HL-60 (cell line): Measurements from ENCODE around the gene SLC24A3.

Experiments used
- DNase-seq, 2 experiments: peaks; one replicate each; pipeline ENCODE4 v3.0.0-alpha.2; 2010 to 2020; ENCODE audit warnings: low read depth in 1 of 2, low spot score in 1 of 2
- H3K27ac ChIP-seq: fragments of 250-450 bp; sonication (Bioruptor Pico); replicated peaks from 2 replicates; pipeline ENCODE4 v1.5.1; 2020; ENCODE audit warnings: mild to moderate bottlenecking, moderate library complexity
- H3K27me3 ChIP-seq: fragments of 250-450 bp; sonication (Bioruptor Pico); 2 replicates; pipeline ENCODE4 v1.5.1; 2021; ENCODE audit warnings: mild to moderate bottlenecking, moderate library complexity; ENCODE audit not compliant: insufficient read depth, poor library complexity, severe bottlenecking
- H3K4me3 ChIP-seq: replicated peaks from 2 replicates; pipeline ENCODE4 v1.5.1; 2011; ENCODE audit warnings: mild to moderate bottlenecking, control low read depth, low read length; ENCODE audit not compliant: insufficient read depth
- GABPA ChIP-seq: IDR thresholded peaks from 2 replicates; pipeline ENCODE4 v1.6.1; 2012; ENCODE audit warnings: low read depth
- POLR2AphosphoS5 ChIP-seq: IDR thresholded peaks from 2 replicates; pipeline ENCODE4 v1.6.1; 2012; ENCODE audit warnings: low read depth
- SPI1 ChIP-seq: IDR thresholded peaks from 2 replicates; pipeline ENCODE4 v1.6.1; 2012; ENCODE audit warnings: low read depth, mild to moderate bottlenecking, borderline replicate concordance
- TF ChIP-seq, protein P1 (sequence below): IDR thresholded peaks from one replicate; pipeline ENCODE4 v1.5.1; 2011; ENCODE audit warnings: low read length, control low read depth, inconsistent platforms; ENCODE audit not compliant: insufficient read depth
- TF ChIP-seq, protein P2 (sequence below): IDR thresholded peaks from 2 replicates; pipeline ENCODE4 v1.6.1; 2012; ENCODE audit warnings: low read depth; ENCODE audit not compliant: insufficient replicate concordance

The SLC24A3 gene

DNA sequence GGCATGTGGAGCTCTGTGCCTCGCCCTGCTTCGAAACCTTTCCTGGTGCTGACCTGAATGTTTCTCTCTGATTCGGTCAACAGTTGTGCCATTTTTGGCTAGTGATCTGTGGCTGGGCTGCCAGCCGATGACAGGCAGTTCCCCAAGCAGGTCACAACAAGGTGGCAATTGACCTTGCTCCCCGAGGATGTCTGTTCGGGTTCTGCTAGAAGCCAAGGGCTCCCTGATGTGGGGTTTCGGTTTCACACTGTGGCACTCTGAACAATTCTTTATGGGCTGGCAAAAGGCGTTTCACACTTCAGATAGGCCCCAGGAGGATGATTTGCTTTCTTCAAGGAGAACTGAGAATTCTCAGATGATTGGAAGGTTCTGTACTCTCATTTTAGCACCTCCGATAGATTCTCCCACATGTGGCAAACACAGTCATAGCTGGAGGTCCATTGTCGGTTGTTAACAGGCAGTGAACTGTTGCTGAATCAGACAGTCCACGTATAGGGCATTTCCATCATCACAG lies 135.6 kb downstream of the SLC24A3 start:
- H3K4me3 ChIP-seq: no peak overlapping the region
- H3K27ac ChIP-seq: no peak overlapping the region
- DNase-seq: no peak
- TF ChIP-seq, protein P1, sequence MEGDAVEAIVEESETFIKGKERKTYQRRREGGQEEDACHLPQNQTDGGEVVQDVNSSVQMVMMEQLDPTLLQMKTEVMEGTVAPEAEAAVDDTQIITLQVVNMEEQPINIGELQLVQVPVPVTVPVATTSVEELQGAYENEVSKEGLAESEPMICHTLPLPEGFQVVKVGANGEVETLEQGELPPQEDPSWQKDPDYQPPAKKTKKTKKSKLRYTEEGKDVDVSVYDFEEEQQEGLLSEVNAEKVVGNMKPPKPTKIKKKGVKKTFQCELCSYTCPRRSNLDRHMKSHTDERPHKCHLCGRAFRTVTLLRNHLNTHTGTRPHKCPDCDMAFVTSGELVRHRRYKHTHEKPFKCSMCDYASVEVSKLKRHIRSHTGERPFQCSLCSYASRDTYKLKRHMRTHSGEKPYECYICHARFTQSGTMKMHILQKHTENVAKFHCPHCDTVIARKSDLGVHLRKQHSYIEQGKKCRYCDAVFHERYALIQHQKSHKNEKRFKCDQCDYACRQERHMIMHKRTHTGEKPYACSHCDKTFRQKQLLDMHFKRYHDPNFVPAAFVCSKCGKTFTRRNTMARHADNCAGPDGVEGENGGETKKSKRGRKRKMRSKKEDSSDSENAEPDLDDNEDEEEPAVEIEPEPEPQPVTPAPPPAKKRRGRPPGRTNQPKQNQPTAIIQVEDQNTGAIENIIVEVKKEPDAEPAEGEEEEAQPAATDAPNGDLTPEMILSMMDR: no peak
- TF ChIP-seq, protein P2, sequence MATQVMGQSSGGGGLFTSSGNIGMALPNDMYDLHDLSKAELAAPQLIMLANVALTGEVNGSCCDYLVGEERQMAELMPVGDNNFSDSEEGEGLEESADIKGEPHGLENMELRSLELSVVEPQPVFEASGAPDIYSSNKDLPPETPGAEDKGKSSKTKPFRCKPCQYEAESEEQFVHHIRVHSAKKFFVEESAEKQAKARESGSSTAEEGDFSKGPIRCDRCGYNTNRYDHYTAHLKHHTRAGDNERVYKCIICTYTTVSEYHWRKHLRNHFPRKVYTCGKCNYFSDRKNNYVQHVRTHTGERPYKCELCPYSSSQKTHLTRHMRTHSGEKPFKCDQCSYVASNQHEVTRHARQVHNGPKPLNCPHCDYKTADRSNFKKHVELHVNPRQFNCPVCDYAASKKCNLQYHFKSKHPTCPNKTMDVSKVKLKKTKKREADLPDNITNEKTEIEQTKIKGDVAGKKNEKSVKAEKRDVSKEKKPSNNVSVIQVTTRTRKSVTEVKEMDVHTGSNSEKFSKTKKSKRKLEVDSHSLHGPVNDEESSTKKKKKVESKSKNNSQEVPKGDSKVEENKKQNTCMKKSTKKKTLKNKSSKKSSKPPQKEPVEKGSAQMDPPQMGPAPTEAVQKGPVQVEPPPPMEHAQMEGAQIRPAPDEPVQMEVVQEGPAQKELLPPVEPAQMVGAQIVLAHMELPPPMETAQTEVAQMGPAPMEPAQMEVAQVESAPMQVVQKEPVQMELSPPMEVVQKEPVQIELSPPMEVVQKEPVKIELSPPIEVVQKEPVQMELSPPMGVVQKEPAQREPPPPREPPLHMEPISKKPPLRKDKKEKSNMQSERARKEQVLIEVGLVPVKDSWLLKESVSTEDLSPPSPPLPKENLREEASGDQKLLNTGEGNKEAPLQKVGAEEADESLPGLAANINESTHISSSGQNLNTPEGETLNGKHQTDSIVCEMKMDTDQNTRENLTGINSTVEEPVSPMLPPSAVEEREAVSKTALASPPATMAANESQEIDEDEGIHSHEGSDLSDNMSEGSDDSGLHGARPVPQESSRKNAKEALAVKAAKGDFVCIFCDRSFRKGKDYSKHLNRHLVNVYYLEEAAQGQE: no peak
- TF ChIP-seq GABPA (no peak), POLR2AphosphoS5 (no peak), SPI1 (no peak)
- no peaks in the 10 kb centered on the region for H3K27me3 ChIP-seq

DNA sequence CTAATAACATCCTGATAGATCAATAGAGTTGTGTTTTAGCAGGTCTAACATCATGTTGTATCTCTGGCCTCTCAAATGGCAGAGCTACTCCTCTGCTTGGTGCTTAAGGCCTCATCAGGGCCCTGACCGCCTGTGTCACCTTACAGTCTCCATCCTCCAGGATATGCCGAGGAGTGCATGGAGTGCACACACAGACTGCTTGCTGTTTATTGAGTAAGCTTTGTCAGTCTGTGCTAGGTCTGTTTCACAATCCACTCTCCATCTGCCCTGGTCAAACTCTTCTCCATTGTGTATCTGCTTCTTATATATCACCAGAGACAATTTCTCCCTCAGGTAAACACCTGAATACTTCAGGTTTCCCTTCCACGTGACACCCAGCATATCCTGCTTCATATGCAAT lies 136.1 kb downstream of the SLC24A3 start:
- H3K4me3 ChIP-seq: no peak overlapping the region
- H3K27ac ChIP-seq: no peak overlapping the region
- TF ChIP-seq GABPA (no peak), SPI1 (no peak), POLR2AphosphoS5 (no peak)
- TF ChIP-seq, protein P2: no peak
- TF ChIP-seq, protein P1: no peak
- no peak for DNase-seq
- H3K27me3 ChIP-seq: no peaks in the 10 kb centered on the region

DNA sequence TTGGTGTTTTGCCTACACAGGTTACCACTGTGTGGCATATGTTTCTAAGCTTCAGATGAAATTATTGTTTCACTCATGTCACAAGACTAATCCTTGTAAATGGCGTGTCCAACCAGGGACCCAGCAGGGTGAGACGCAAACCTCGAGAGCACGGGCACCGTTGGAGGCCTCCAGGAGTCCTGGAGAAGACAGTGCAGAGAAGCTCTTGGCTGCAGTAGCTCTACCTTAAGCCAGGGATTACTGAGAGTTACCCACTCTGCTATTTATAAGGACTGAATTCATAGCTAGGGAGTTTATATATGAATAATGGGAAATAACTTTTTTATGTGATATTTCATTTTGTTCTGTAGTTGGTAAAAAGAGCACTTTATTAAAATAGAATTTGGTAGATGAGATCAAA lies 137.4 kb downstream of the SLC24A3 start:
- Histone ChIP-seq H3K4me3 (no peak overlapping the region), H3K27ac (no peak overlapping the region), H3K27me3 (no peaks in the 10 kb centered on the region)
- no peak for TF ChIP-seq SPI1
- TF ChIP-seq, protein P1: no peak
- TF ChIP-seq, protein P2: no peak
- TF ChIP-seq POLR2AphosphoS5: no peak
- no peak for DNase-seq
